Calu3 (cell line): ENCODE measurements around the gene EDARADD. TPM values are rescaled to one million over a fixed set of nuclear protein-coding genes. Genes with fewer than 3 reads are reported as not detected.

ENCODE experiments used
- BruUV-seq: library from RNA; stranded (reverse); fragments of 400-500 nt; replicated peaks from 2 replicates; lab custom pipeline; 2021; lab: Mats Ljungman, UMichigan
- CTCF ChIA-PET: fragments of 300-600 bp; sonication (Branson Sonifier 250); formaldehyde crosslinking; loops from one replicate; lab custom pipeline; 2022; ENCODE audit warnings: antibody characterized with exemption; lab: Charles Lee
- DNase-seq: peaks from one replicate; pipeline ENCODE4 v3.0.0; 2022
- H3K27ac Mint-ChIP-seq: one replicate; pipeline ENCODE4 v1.8.0; 2022; ENCODE audit warnings: mixed read lengths; ENCODE audit not compliant: unreplicated experiment
- H3K27me3 Mint-ChIP-seq: one replicate; pipeline ENCODE4 v1.8.0; 2022; ENCODE audit warnings: mixed read lengths; ENCODE audit not compliant: unreplicated experiment
- H3K36me3 Mint-ChIP-seq: one replicate; pipeline ENCODE4 v1.8.0; 2022; ENCODE audit warnings: mild to moderate bottlenecking, moderate library complexity, mixed read lengths; ENCODE audit not compliant: insufficient read depth, unreplicated experiment
- H3K4me1 Mint-ChIP-seq: one replicate; pipeline ENCODE4 v1.8.0; 2022; ENCODE audit warnings: mild to moderate bottlenecking, low read depth, mixed read lengths; ENCODE audit not compliant: unreplicated experiment
- H3K4me3 Mint-ChIP-seq: one replicate; pipeline ENCODE4 v1.8.0; 2022; ENCODE audit warnings: mild to moderate bottlenecking, low read depth, moderate library complexity, mixed read lengths; ENCODE audit not compliant: unreplicated experiment
- H3K9me3 Mint-ChIP-seq: one replicate; pipeline ENCODE4 v1.8.0; 2022; ENCODE audit warnings: low read depth, mixed read lengths; ENCODE audit not compliant: unreplicated experiment
- CTCF ChIP-seq: fragments of 200-600 bp; IDR thresholded peaks from one replicate; pipeline ENCODE4 v1.8.0; 2022; ENCODE audit warnings: antibody characterized with exemption; ENCODE audit not compliant: unreplicated experiment
- intact Hi-C: fragments of 100-400 bp; cut with micrococcal nuclease; formaldehyde crosslinking; loops from one replicate; pipeline ENCODE4 v1.10.0; 2022; ENCODE audit not compliant: unreplicated experiment
- total RNA-seq: library from RNA; stranded (reverse); gene quantifications from 2 replicates; pipeline ENCODE4 v1.2.3, GENCODE V29; 2022

The EDARADD gene
- total RNA-seq, 1 experiment from 2014 or later: 0.19 TPM

DNA sequence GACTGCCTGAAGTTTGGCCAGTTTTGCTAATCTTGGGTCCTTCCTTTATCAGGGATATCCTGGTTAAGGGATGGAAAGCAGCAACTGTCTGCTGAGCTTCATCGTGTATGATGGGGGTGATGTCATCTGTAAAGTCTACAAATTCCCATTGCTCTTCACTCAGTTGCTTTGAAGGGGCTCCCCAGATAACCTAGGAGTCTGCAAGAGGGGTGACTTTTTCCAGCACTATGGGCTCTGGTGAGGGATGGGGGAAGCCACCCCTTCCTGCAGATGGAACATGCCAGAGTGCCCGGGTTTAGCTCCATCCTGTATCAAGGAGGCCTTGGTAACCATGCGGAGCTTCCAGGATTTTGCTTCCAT, 28.4 kb downstream of the EDARADD start:
- Mint-ChIP-seq H3K27ac (no peak overlapping the region), H3K27me3 (no peaks in the 10 kb centered on the region), H3K4me1 (no peaks in the 10 kb centered on the region), H3K36me3 (no peaks in the 10 kb centered on the region), H3K4me3 (no peak overlapping the region), H3K9me3 (no peaks in the 10 kb centered on the region)
- DNase-seq: no peak
- TF ChIP-seq CTCF: no peak
- BruUV-seq: no TSS peak
- intact Hi-C loops: no loop called here
- CTCF ChIA-PET: no interaction called here

GRCh38 chr1:236425031-236425663, 31.1 kb downstream of the EDARADD start:
- CTCF ChIA-PET: no interaction called here
- Mint-ChIP-seq H3K9me3 (no peaks in the 10 kb centered on the region), H3K27me3 (no peaks in the 10 kb centered on the region), H3K36me3 (no peaks in the 10 kb centered on the region), H3K27ac (no peak overlapping the region), H3K4me3 (no peak overlapping the region), H3K4me1 (no peaks in the 10 kb centered on the region)
- BruUV-seq: no TSS peak
- no peak for TF ChIP-seq CTCF
- peak; percentile 30 for DNase-seq
- intact Hi-C loops: no loop called here

DNA sequence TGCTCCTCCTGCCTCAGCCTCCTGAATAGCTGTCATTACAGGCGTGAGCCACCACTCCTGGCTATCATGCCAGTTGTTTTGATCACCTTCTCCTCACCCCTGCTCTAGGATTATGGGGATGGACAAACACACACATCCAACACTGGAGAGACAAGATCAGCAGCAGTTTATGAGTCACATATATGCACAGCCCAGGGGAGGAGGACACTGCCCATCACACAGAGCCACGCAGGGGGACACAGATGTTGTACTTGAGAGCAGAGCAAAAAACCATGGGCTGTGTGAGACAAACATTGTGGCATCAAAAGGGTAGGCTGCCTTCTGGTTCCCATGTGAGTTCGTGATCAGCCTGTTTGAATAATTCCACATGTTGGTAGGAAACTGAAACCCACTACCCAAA, 32.1 kb downstream of the EDARADD start:
- no peaks in the 10 kb centered on the region for H3K36me3 Mint-ChIP-seq
- no peak overlapping the region for H3K27ac Mint-ChIP-seq

DNA sequence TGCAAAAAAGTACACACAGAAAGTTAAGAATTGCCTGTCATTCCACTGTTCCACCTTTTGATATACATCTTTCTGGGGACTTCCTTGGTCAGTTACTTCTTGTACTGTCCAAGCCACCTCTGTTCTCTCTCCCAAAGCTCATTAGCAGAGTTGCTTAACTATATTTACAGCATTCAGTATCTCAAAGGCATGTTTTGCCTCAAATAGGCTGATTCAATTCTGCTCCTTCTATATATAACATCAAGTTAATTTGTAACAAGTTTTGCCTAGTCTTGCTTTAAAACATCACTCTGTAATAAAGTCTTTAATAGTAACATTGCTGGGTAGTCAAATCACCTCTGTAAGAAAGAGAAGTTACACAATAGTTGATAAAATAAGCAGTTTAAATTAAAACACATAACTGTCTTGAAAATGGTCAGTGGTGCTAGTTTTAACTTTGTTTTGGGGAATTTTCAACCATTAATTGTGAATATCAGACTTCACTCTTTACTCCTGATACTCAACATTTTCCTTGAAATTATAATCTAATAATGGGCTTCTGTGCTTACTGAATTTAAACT, 35.7 kb downstream of the EDARADD start:
- Mint-ChIP-seq H3K4me3 (no peak overlapping the region), H3K9me3 (no peaks in the 10 kb centered on the region), H3K36me3 (no peaks in the 10 kb centered on the region), H3K27me3 (peaks cover 7% of the 10 kb centered on the region), H3K4me1 (no peaks in the 10 kb centered on the region), H3K27ac (no peak overlapping the region)
- CTCF ChIA-PET: no interaction called here
- BruUV-seq: no TSS peak
- DNase-seq: no peak
- intact Hi-C loops: no loop called here
- no peak for TF ChIP-seq CTCF

More for the DNA sequence above, 32.1 kb downstream of the EDARADD start:
- no peaks in the 10 kb centered on the region for H3K4me1 Mint-ChIP-seq
- CTCF ChIA-PET: no interaction called here
- no peak for DNase-seq
- no peak overlapping the region for H3K4me3 Mint-ChIP-seq
- H3K9me3 Mint-ChIP-seq: no peaks in the 10 kb centered on the region
- no peak for TF ChIP-seq CTCF
- BruUV-seq: no TSS peak
- no peaks in the 10 kb centered on the region for H3K27me3 Mint-ChIP-seq
- intact Hi-C loops: no loop called here
